NCI-H1694 (cell line): Measurements from ENCODE around the gene KRTAP10-2.

Experiments used
- DNase-seq: peaks from one replicate; lab custom pipeline; 2025; lab: John Stamatoyannopoulos, UW

KRTAP10-2 gene

GRCh38 chr21:44539991-44540666 is 11.2 kb downstream of the KRTAP10-2 start, which contains the start of gene KRTAP10-1:
Gene KRTAP10-1, minus strand, starts transcription at chr21:44540195. Its CDS starts 45 bp downstream, at chr21:44540150.
- DNase-seq, result no peak

DNA sequence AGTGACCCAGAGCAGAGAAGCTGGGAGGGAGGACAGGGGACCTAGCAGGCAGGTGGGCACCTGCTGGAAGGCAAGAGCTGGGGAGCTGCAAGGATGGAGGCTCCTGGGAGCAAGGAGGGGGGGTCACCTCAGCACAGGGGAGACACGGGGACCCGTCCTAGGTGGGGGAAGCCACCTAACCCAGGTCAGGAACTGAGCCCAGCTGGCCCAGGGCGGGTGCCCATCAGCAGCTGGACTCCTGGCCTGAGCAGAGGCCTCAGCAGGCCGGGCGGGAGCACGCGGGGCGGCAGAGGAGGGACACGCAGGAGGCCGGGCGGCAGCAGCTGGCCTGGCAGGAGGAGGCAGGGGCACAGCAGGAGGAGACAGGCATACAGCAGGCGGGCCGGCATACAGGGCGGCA is 12.3 kb downstream of the KRTAP10-2 start:
- DNase-seq, result no peak

GRCh38 chr21:44537930-44538911 is 13.1 kb downstream of the KRTAP10-2 start:
- DNase-seq, result no peak

DNA sequence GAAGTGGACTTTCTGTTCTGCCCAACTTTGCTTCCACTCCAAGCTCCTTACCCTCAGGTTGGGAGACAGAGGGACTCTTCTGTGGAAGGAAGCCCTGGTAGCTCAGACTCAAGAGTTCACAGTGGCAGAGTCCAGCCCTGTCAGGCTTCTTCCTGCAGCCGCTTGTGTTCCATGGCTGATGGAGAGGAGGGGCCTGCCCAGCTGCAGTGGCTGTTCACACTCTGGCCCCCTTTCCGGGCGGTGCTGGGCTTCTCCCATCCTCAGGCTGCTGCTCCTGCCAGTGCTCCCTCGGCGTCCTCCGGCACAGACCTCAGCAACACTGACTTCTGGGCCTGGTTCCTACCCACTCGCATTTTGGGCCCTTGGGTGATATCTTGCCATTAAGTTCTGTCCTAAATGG is 15.3 kb downstream of the KRTAP10-2 start:
- DNase-seq, result no peak

DNA sequence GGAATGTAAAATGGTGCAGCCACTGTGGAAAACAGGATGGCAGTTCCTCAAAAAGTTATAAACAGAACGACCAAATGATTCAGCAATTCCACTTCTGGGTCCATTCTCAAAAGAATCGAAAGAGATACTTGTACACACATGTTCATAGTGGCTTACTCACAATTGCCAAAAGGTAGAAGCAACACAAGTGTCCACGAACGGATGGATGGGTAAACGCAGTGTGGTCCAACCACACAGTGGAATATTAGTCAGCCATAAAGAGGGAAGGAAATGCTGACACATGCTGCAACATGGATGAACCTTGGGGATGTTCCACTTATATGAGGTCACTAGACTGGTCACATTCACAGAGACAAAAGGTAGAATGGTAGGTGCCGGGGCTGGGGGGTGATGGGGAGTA is 16.6 kb downstream of the KRTAP10-2 start:
- no peak for DNase-seq

DNA sequence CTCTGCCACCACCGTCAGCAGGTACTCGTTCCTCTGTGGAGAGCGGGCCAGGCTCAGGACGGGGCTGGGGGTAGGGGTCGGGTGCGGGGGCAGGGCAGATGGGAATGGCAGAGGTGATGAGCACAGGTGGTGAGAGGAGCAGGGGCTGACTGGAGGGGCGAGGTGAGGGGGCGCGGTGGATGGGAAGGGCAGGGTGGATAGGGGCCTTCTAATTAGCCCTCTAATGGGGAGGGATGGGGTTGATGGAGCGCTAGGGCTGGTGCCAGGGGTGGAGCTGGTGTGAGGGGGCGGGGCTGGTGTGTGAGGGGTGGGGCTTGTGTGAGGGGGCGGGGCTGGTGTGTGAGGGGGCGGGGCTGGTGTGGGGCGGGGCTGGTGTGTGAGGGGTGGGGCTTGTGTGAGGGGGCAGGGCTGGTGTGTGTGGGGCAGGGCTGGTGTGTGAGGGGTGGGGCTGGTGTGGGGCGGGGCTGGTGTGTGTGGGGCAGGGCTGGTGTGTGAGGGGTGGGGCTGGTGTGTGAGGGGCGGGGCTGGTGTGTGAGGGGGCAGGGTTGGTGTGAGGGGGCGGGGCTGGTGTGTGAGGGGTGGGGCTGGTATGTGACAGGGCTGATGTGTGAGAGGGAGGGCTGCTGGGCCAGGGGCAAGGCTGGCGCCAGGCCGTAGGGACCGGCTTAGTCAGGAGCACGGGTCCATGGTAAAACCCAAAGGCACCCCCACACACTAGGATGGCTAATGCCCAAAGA is 17.2 kb downstream of the KRTAP10-2 start:
- DNase-seq, result no peak

DNA sequence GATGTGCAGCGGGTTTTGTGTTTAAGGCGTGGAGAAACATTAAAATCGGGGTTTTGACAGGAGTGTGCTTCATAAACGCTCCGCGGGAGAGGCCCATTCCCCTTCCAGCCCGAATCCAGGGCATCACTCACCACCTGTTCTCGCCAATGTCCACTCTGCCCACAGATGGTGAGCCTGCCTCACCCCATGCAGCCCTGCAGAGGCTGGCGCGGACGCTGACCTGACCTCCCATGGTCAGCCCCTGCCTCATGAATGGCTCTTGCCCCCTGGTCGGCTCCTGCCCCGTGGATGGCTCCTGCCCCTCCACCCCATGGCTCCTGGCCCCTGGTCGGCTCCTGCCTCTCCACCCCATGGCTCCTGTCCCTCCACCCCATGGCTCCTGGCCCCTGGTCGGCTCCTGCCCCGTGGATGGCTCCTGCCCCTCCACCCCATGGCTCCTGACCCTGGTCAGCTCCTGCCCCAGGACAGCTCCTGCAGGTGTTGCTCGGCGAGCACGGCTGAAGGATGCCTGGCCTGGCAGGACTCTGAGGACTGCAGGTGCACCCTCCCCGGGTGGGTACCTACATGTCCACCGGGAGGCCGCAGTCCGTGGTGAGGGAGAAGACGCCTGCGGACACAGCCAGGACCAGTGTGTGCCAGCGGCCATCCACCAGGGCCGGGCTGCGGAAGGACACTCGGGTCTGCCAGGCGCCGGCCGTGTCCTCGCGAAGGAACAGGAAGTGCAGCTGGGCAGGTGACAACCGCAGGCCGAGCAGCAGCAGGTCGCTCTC is 18.0 kb downstream of the KRTAP10-2 start:
- DNase-seq, result no peak

DNA sequence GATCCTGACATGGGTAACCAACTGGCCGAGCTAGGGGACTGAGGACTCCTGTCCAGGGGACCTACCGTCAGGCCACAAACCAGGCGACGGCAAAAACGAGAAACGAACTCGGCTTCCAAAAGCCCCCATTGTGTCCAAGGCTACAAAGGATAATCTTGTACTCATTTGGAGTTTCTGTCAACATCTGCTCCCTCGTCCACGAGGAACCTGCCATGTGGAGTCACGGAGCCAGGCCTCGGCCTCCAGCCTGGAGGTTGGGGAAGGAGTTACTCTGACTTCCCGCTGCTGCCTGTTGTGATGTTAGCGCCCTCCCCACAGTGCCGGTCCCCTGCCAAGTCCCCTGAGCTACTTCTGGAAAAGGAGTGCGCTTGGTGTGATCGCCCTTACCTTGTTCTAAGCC is 18.6 kb downstream of the KRTAP10-2 start:
- DNase-seq, result no peak

GRCh38 chr21:44531606-44532564 is 19.4 kb downstream of the KRTAP10-2 start:
- peak; percentile 35 for DNase-seq

GRCh38 chr21:44530903-44531605 is 20.3 kb downstream of the KRTAP10-2 start:
- no peak for DNase-seq

- DNase-seq, result no peak
Measured at GRCh38 chr21:44530221-44530902, 20.9 kb downstream of the KRTAP10-2 start.

DNA sequence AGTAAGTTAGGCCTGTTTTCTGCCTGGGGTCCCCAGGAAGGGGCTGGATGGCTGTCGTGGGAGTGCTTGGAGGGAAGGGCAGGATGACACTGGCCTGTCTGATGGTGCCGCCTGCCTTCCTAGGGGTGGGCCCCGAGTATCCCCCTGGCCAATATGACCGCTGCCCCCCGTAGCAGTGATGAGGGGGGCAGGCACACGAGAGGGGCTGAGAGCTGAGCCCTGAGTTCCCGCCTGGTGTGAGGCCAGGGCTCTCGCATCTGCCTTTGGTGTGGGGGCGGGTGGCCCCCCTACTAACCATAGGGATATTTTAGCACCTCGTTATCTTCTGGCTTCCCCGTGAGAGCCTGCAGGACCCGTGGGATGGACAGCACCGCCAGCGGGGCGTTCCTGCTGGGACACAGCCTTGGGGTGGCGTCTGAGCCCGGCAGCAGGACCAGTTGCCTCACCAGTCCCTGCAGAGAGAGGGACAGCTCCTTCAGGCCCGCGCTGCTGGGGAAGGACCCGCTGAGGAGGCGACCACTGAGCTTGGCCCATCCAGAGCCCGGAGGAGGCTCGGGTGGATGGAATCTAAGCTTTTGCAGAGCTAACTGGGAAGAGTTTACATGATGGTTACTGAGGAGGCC is 21.7 kb downstream of the KRTAP10-2 start:
- DNase-seq, result no peak

GRCh38 chr21:44529011-44529421 is 22.3 kb downstream of the KRTAP10-2 start:
- no peak for DNase-seq

DNA sequence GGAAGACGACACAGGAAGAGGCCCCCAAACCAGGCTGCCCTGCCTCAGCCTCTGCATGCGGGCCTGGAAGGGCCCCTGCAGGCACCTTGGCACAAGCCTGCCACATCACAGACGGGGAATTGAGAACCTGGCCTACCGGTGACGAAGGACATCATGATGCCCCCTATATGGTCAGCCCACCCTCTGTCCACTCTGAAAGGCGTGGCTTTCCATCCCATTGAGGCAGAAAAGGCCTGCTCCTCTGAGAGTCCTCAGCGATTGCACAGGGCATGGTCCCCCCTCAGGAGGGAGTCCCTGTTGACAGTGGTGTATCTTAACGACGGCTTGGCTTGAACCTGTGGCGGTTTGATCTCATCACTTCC is 22.7 kb downstream of the KRTAP10-2 start:
- DNase-seq, result no peak

DNA sequence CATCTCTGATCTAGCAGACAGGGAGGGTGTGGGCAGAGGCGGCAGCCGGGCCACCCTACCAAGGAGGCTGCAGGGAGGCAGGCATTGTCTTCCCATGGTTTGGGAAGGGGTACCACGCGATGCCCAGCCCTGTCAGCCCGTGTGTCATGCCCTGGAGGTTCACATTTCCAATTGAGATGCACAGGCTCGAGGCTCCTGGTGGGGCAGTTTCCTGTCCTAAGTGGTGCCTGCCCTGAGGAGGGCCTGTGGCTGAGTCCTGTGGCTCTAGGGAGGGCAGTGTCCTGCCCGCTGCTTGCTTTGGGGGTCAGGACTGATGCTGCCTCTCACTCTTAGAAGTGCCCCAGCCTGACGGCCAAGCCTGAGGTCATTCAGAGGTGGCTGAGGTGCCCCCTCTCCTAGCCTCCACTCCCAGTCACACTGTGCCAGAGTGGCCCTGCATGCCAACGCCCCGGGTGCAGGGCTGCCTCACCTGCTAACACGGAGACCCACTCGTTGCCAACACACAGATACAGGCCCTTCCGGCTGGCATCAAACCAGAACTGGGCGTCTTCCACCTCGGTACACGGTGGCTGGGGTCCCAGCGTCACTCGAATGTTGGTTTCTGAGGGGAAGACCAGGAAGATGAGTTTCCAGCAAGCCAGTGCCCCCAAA is 23.2 kb downstream of the KRTAP10-2 start:
- no peak for DNase-seq

DNA sequence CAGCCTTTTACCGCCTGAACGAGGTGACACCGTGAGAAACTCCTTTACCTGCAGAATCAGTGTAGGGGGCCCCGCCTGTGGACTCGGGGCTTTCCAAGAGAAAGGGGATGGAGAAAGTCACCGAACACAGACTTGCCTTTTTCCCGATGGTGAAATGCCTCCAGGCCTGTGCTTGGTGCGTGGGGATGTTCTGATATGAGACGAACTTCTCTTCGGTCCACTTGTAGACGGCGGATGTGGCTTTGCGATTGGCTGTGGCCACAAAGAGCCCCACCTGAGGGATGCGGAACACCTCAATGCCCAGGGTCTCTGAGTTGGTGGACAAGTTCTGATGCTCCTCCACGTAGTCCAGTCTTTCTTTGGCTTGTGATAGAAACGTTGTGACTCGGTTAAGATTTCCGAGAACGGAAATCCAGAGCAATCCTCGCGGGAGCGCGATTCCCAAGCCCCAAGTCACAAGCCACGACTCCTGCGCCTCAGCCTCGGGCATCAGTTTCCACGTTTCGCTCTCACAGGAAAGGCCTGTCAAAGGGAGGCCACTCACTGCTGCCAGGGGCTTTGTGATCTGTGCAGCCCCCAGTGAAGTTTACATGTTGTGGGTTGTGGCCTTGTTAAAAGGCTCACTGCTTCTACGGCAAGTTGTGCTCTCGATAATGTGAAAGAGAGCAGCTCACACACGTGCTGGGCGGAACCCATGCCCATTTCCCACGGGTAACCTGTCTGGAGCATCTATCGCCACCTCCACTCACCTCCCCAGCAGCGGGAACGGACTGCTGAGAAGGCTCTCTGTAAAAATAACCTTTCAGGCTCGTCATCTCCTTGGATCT is 23.9 kb downstream of the KRTAP10-2 start:
- no peak for DNase-seq
